WTC11 (cell line): Measurements from ENCODE around the gene DDX39B.

Experiments used
- IRF2 ChIP-seq: sonication (generic); formaldehyde crosslinking; IDR thresholded peaks from 2 replicates; pipeline ENCODE4 v1.8.0; 2022; ENCODE audit warnings: low read depth, missing genetic modification reagents, borderline replicate concordance
- NFYB ChIP-seq: sonication (generic); formaldehyde crosslinking; conservative IDR thresholded peaks from 2 replicates; pipeline ENCODE4 v1.8.0; 2022; ENCODE audit warnings: low read depth, missing genetic modification reagents
- TF ChIP-seq, protein P1 (sequence below): fragments of 200-600 bp; IDR thresholded peaks from 2 replicates; pipeline ENCODE4 v1.8.0; 2022; ENCODE audit warnings: antibody characterized with exemption

GRCh38 chr6:31588871-31589650, 47.3 kb upstream of the DDX39B start:
- TF ChIP-seq, protein P1, sequence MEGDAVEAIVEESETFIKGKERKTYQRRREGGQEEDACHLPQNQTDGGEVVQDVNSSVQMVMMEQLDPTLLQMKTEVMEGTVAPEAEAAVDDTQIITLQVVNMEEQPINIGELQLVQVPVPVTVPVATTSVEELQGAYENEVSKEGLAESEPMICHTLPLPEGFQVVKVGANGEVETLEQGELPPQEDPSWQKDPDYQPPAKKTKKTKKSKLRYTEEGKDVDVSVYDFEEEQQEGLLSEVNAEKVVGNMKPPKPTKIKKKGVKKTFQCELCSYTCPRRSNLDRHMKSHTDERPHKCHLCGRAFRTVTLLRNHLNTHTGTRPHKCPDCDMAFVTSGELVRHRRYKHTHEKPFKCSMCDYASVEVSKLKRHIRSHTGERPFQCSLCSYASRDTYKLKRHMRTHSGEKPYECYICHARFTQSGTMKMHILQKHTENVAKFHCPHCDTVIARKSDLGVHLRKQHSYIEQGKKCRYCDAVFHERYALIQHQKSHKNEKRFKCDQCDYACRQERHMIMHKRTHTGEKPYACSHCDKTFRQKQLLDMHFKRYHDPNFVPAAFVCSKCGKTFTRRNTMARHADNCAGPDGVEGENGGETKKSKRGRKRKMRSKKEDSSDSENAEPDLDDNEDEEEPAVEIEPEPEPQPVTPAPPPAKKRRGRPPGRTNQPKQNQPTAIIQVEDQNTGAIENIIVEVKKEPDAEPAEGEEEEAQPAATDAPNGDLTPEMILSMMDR = no peak
- no peak for TF ChIP-seq NFYB (CRISPR knock-in tag)
- no peak for TF ChIP-seq IRF2
